Measurements from ENCODE around the gene PDPN. TPM values are rescaled to one million over a fixed set of nuclear protein-coding genes. Genes with fewer than 3 reads are reported as not detected.

PDPN gene
- total and polyA plus RNA-seq, 2 of the 8 experiments (the other 6 are each of a cell fraction or from before 2014, with no cell fraction given) = 44.7 to 169 TPM

DNA sequence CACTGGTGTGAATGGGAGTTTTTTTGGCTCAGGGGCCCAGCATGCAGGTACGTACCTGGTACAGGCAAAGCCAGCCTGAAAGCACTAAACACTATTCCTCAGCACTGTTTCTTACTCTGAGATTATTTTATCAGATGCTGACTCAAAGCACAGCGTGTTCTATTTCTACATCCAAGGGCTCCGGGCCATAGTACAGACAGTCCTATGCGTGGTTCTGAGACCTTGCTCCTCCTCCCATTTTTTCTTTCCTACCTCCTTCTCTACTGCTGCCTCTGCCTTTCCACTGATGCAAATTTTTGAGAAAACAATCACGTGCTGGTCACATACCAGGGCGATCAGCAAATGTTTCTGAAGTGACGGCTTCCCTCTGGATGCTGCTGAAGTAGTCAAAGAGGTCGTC lies 36.3 kb downstream of the PDPN start:
- Histone ChIP-seq H3K4me2 (ENCODE audit: insufficient read depth in 1 of 2, low read depth in 2 of 2, low read length in 2 of 2) (no peak overlapping the region), H3K9ac (replicated peaks in 1 of 4; ENCODE audit: extremely low read depth in 1 of 4, low read depth in 3 of 4, low read length in 3 of 4) (no peak overlapping the region), H2BK120ac (replicated peaks; ENCODE audit: low read depth, low read length) (no peak overlapping the region), H3K18ac (ENCODE audit: extremely low read depth, low read length) (no peak overlapping the region), H4K5ac (ENCODE audit: insufficient read length, low read depth, low read length) (no peak overlapping the region), H2BK12ac (ENCODE audit: low read depth, low read length) (no peak overlapping the region), H3K14ac (ENCODE audit: insufficient read length) (no peak overlapping the region), H3K4ac (replicated peaks; ENCODE audit: insufficient read length, low read depth, low read length) (no peak overlapping the region), H3K27ac (ENCODE audit: low read depth, low read length) (no peak overlapping the region), H3K4me1 (replicated peaks in 1 of 4; ENCODE audit: control insufficient read depth in 3 of 4, insufficient read depth in 4 of 4, low read length in 3 of 4) (no peaks in the 10 kb centered on the region; a peak in 1 of 7 replicates), H3K9me3 (ENCODE audit: insufficient read depth in 2 of 2, low read depth in 1 of 2, low read length in 1 of 2) (no peaks in the 10 kb centered on the region), H2AK5ac (ENCODE audit: low read depth, low read length) (no peak overlapping the region), H2BK20ac (ENCODE audit: low read length) (no peak overlapping the region), H4K20me1 (replicated peaks in 1 of 2; ENCODE audit: control insufficient read depth in 1 of 2, insufficient read depth in 2 of 2, low read length in 2 of 2) (no peaks in the 10 kb centered on the region), H3K56ac (replicated peaks; ENCODE audit: insufficient read length, low read depth, low read length) (no peak overlapping the region), H4K8ac (ENCODE audit: extremely low read depth, insufficient read depth, low read length) (no peak overlapping the region), H3K79me1 (ENCODE audit: low read depth, low read length) (no peaks in the 10 kb centered on the region; the same call in 1 of the 2 replicates), H3K36me3 (ENCODE audit: control insufficient read depth in 2 of 4, insufficient read depth in 4 of 4, low read length in 3 of 4) (peaks cover 10 to 29% (median 18%) of the 10 kb centered on the region in 4 experiments), H2BK5ac (ENCODE audit: low read depth, low read length) (no peak overlapping the region), H4K91ac (replicated peaks; ENCODE audit: insufficient read length, low read length) (no peak overlapping the region), H2AFZ (ENCODE audit: low read length) (no peak overlapping the region), H3K23me2 (ENCODE audit: low read depth, low read length) (no peaks in the 10 kb centered on the region), H2BK15ac (ENCODE audit: low read length) (no peak overlapping the region), H3K79me2 (ENCODE audit: control insufficient read depth in 1 of 2, insufficient read depth in 2 of 2, low read length in 2 of 2) (no peaks in the 10 kb centered on the region), H3K23ac (ENCODE audit: insufficient read length) (no peak overlapping the region), H3K4me3 (ENCODE audit: extremely low read depth in 1 of 4, insufficient read depth in 2 of 4, low read depth in 3 of 4, low read length in 4 of 4) (no peak overlapping the region), H3K27me3 (replicated peaks in 1 of 4; ENCODE audit: control insufficient read depth in 3 of 4, extremely low read depth in 1 of 4, insufficient read depth in 3 of 4, low read length in 3 of 4) (no peaks in the 10 kb centered on the region)
- FAIRE-seq = no peak
- 74% methylated on average over 8 of the region's 8 CpGs; no CpG with 5 or more reads in 1 of the 2 experiments for WGBS, 2 experiments (ENCODE audit: extremely low coverage in 1 of 2, insufficient coverage in 1 of 2, insufficient read length in 1 of 2, insufficient replicate concordance in 2 of 2, low coverage in 1 of 2, low lambda C conversion rate in 2 of 2, missing lambda C conversion rate in 1 of 2)
- ChIA-PET CTCF (ENCODE audit: partially characterized antibody) (interaction anchor here (1.2 kb wide), 1 partner anchor 103 kb away, joined by 3 read pairs; no protein-coding TSS in a partner anchor), POLR2A (ENCODE audit: partially characterized antibody) (interaction anchor here (1.2 kb wide), 1 partner anchor 36 kb away, joined by 4 read pairs; the partner anchor contains the start of gene PDPN)
- TF ChIP-seq CREB1 (IDR thresholded peaks at IDR 0.05) (no peak), ASH2L (IDR thresholded peaks at IDR 0.05; ENCODE audit: low read length) (no peak), RBBP5 (IDR thresholded peaks at IDR 0.05; ENCODE audit: borderline replicate concordance, low read depth, low read length) (no peak), RAD21 (IDR thresholded peaks at IDR 0.05 in 1 of 2, conservative IDR thresholded peaks at IDR 0.05 in 1 of 2; ENCODE audit: low read depth in 2 of 2, low read length in 2 of 2) (no peak), EGR1 (IDR thresholded peaks at IDR 0.05; ENCODE audit: borderline replicate concordance, low read depth, low read length) (no peak), BRCA1 (IDR thresholded peaks at IDR 0.05; ENCODE audit: low read depth, low read length) (no peak), RFX5 (IDR thresholded peaks at IDR 0.05; ENCODE audit: borderline replicate concordance, low read depth, low read length) (no peak), SAP30 (IDR thresholded peaks at IDR 0.05; ENCODE audit: insufficient read depth, insufficient replicate concordance, low read length) (no peak)
- TF ChIP-seq, protein P1, sequence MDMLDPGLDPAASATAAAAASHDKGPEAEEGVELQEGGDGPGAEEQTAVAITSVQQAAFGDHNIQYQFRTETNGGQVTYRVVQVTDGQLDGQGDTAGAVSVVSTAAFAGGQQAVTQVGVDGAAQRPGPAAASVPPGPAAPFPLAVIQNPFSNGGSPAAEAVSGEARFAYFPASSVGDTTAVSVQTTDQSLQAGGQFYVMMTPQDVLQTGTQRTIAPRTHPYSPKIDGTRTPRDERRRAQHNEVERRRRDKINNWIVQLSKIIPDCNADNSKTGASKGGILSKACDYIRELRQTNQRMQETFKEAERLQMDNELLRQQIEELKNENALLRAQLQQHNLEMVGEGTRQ (IDR thresholded peaks at IDR 0.05; ENCODE audit: low read length) = no peak
- DNase-seq (ENCODE audit: low read depth in 1 of 2, low spot score in 2 of 2) = no peak
